Liver (tissue), 9 donors: Measurements from ENCODE around the gene RAB11FIP3. TPM values are rescaled to one million over a fixed set of nuclear protein-coding genes. Genes with fewer than 3 reads are reported as not detected.
A peak's percentile ranks its signal among the peaks of the same experiment; 100 is the strongest.

Experiments
- DNase-seq: peaks from one replicate; pipeline ENCODE4 v3.0.0-alpha.2; 2017; ENCODE audit warnings: low spot score
- H3K27ac ChIP-seq, 2 donors: one replicate each; pipeline ENCODE4 v1.7.0; 2013; ENCODE audit warnings: inconsistent platforms in 2 of 2, low read length in 2 of 2, control low read depth in 1 of 2, low read depth in 1 of 2, mild to moderate bottlenecking in 1 of 2
- H3K27me3 ChIP-seq, 4 donors: one replicate each; pipeline versions ENCODE4 v1.6.1 to v1.7.0; 2013; ENCODE audit warnings: low read length in 3 of 4, inconsistent platforms in 1 of 4, mild to moderate bottlenecking in 1 of 4, moderate library complexity in 1 of 4; ENCODE audit not compliant: control insufficient read depth in 4 of 4, insufficient read depth in 4 of 4
- H3K36me3 ChIP-seq, 4 donors: one replicate each; pipeline versions ENCODE4 v1.6.1 to v1.7.0; 2013; ENCODE audit warnings: low read length in 3 of 4, mild to moderate bottlenecking in 3 of 4, low read depth in 1 of 4, moderate library complexity in 1 of 4; ENCODE audit not compliant: control insufficient read depth in 4 of 4, insufficient read depth in 3 of 4
- H3K4me1 ChIP-seq, 4 donors: one replicate each; pipeline versions ENCODE4 v1.6.1 to v1.7.0; 2013; ENCODE audit warnings: low read length in 3 of 4, mild to moderate bottlenecking in 3 of 4, moderate library complexity in 1 of 4; ENCODE audit not compliant: control insufficient read depth in 4 of 4, insufficient read depth in 4 of 4
- H3K4me3 ChIP-seq, 3 donors: one replicate each; pipeline versions ENCODE4 v1.6.1 to v1.7.0; 2013; ENCODE audit warnings: low read length in 3 of 3, control low read depth in 1 of 3, low read depth in 1 of 3, mild to moderate bottlenecking in 1 of 3
- H3K9ac ChIP-seq, 2 donors: one replicate each; pipeline ENCODE4 v1.7.0; 2013; ENCODE audit warnings: low read length in 2 of 2, mild to moderate bottlenecking in 2 of 2, moderate library complexity in 2 of 2, control low read depth in 1 of 2, low read depth in 1 of 2
- H3K9me3 ChIP-seq, 4 donors: one replicate each; pipeline versions ENCODE4 v1.6.1 to v1.7.0; 2013; ENCODE audit warnings: low read length in 3 of 4; ENCODE audit not compliant: control insufficient read depth in 4 of 4
- EGR1 ChIP-seq, 2 donors: IDR thresholded peaks; 2 replicates each; pipeline ENCODE4 v1.6.1; 2016 to 2018; ENCODE audit warnings: antibody characterized with exemption in 2 of 2, low read depth in 2 of 2
- FOXA1 ChIP-seq: IDR thresholded peaks from 2 replicates; pipeline ENCODE4 v1.6.1; 2016; ENCODE audit warnings: antibody characterized with exemption
- FOXA2 ChIP-seq: IDR thresholded peaks from 2 replicates; pipeline ENCODE4 v1.6.1; 2016; ENCODE audit warnings: antibody characterized with exemption
- GABPA ChIP-seq, 2 donors: IDR thresholded peaks in 1 of 2; conservative IDR thresholded peaks in 1 of 2; 2 replicates each; pipeline ENCODE4 v1.6.1; 2016; ENCODE audit warnings: antibody characterized with exemption in 2 of 2, mild to moderate bottlenecking in 1 of 2, moderate library complexity in 1 of 2
- HNF4A ChIP-seq, 2 donors: conservative IDR thresholded peaks; 2 replicates each; pipeline ENCODE4 v1.6.1; 2016; ENCODE audit warnings: antibody characterized with exemption in 2 of 2, mild to moderate bottlenecking in 2 of 2
- HNF4G ChIP-seq: IDR thresholded peaks from 2 replicates; pipeline ENCODE4 v1.6.1; 2016; ENCODE audit warnings: antibody characterized with exemption
- JUND ChIP-seq, 2 donors: IDR thresholded peaks; 2 replicates each; pipeline ENCODE4 v1.6.1; 2016; ENCODE audit warnings: antibody characterized with exemption in 2 of 2
- NR2F2 ChIP-seq: IDR thresholded peaks from 2 replicates; pipeline ENCODE4 v1.6.1; 2016; ENCODE audit warnings: antibody characterized with exemption
- RAD21 ChIP-seq, 2 donors: IDR thresholded peaks; 2 replicates each; pipeline ENCODE4 v1.6.1; 2016; ENCODE audit warnings: antibody characterized with exemption in 2 of 2, mild to moderate bottlenecking in 2 of 2
- RXRA ChIP-seq, 2 donors: IDR thresholded peaks; 2 replicates each; pipeline ENCODE4 v1.6.1; 2017 to 2018; ENCODE audit warnings: antibody characterized with exemption in 2 of 2, mild to moderate bottlenecking in 1 of 2
- SP1 ChIP-seq: IDR thresholded peaks from 2 replicates; pipeline ENCODE4 v1.6.1; 2018; ENCODE audit warnings: antibody characterized with exemption, mild to moderate bottlenecking
- TAF1 ChIP-seq: conservative IDR thresholded peaks from 2 replicates; pipeline ENCODE4 v1.6.1; 2016; ENCODE audit warnings: antibody characterized with exemption, mild to moderate bottlenecking
- YY1 ChIP-seq: IDR thresholded peaks from 2 replicates; pipeline ENCODE4 v1.6.1; 2016; ENCODE audit warnings: antibody characterized with exemption, mild to moderate bottlenecking
- WGBS: extraction: QIAGEN DNeasy Blood & Tissue Kit; methylation state at CpG from one replicate; pipeline ENCODE4 v1.1.7; 2013; 5-methylcytosine and 5-hydroxymethylcytosine counted together
- polyA plus RNA-seq, 2 donors: library from polyadenylated mRNA; stranded (reverse) in 1 of 2; unstranded in 1 of 2; fragments of 200-250 nt in 1 of 2; fragments of >200 nt in 1 of 2; fragmentation: Nextera tagmentation in 1 of 2; extraction: Ambion mirVana in 1 of 2; gene quantifications; one replicate each; pipeline versions ENCODE4 v1.2.1 to v1.2.3, GENCODE V29; 2013 to 2015
- total RNA-seq, 2 donors: library from RNA; depleted of rRNA; stranded (reverse); fragments of >200 nt; gene quantifications; one replicate each; pipeline ENCODE4 v1.2.3, GENCODE V29; 2014
- TF ChIP-seq, protein P1 (sequence below): IDR thresholded peaks from 2 replicates; pipeline ENCODE4 v1.6.1; 2016; ENCODE audit warnings: antibody characterized with exemption
- TF ChIP-seq, protein P2 (sequence below): IDR thresholded peaks from 2 replicates; pipeline ENCODE4 v1.6.1; 2016; ENCODE audit warnings: antibody characterized with exemption
- TF ChIP-seq, protein P3 (sequence below): IDR thresholded peaks from 2 replicates; pipeline ENCODE4 v1.6.1; 2016; ENCODE audit warnings: antibody characterized with exemption
- TF ChIP-seq, protein P4 (sequence below): fragments of 150-350 bp; IDR thresholded peaks from 2 replicates; pipeline ENCODE4 v1.5.1; 2017; ENCODE audit warnings: improper control_type of control experiment, low read depth, low read length; ENCODE audit not compliant: missing input control
- TF ChIP-seq, protein P5 (sequence below): IDR thresholded peaks from 2 replicates; pipeline ENCODE4 v1.6.1; 2016; ENCODE audit warnings: antibody characterized with exemption, mild to moderate bottlenecking
- donor health status: healthy.
- donor health status: healthy.
- donor health status: healthy.
- donor health status: healthy.
- donor health status: healthy.

The RAB11FIP3 gene
- total and polyA plus RNA-seq, 4 donors, result 3.5 to 29.4 (median 15.7) TPM

DNA sequence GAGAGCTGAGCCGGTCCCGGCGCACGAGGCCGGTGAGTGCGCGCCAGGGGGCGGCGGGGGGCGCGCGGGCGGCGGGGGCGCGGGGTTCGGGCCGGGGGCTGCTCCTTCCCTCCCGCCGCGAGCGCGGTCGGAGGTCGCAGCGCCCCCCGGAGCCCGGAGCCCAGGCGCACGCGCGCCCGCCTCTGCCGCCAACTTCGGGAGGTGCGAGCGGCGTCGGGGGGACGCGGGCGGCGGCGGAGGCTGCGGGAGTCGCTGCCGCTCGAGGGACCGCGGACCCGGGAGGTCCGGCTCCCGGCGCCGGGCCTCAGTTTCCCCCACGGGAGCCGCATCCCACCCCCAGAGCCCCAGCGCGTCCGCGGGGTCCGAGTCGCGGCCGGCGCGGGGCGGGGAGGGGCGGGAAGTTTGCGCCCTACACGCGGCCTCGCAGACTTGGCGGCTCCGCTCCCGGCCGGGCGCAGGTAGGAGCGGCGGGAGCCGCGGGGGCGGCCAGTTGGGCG, 134.8 kb downstream of the RAB11FIP3 start, which contains the start of gene PRR35:
TSS of gene PRR35 (plus strand) at position 191 of the 497 bp plus-strand sequence. CDS start 2,901 bp downstream, outside the sequence.
- 3% methylated on average over 84 of the region's 84 CpGs for WGBS
- H3K27me3 ChIP-seq, result peaks cover 0 to 5% (median under 1%) of the 10 kb centered on the region in 4 donors

More for the DNA sequence above, 134.8 kb downstream of the RAB11FIP3 start, which contains the start of gene PRR35:
- no peak within 1 kb of the TSS for H3K9ac ChIP-seq
- H3K9me3 ChIP-seq, result no peaks in the 10 kb centered on the region
- H3K4me1 ChIP-seq, result peaks cover 3 to 20% (median 8%) of the 10 kb centered on the region in 4 donors
- no peaks in the 10 kb centered on the region for H3K36me3 ChIP-seq
- peak within 1 kb of the TSS in 1 of 3 donors; percentile 29 for H3K4me3 ChIP-seq
- no peak within 1 kb of the TSS for H3K27ac ChIP-seq
- no peak for DNase-seq
- TF ChIP-seq HNF4G (no peak), JUND (IDR thresholded peaks at IDR 0.05) (no peak), FOXA2 (no peak), SP1 (no peak), RAD21 (IDR thresholded peaks at IDR 0.05) (no peak), TAF1 (no peak), HNF4A (conservative IDR thresholded peaks at IDR 0.05) (no peak), GABPA (IDR thresholded peaks at IDR 0.05 in 1 of 2, conservative IDR thresholded peaks at IDR 0.05 in 1 of 2) (no peak), FOXA1 (no peak), EGR1 (IDR thresholded peaks at IDR 0.05; ENCODE audit: low read depth in 2 of 2) (no peak), YY1 (no peak), NR2F2 (no peak), RXRA (IDR thresholded peaks at IDR 0.05) (no peak)
- TF ChIP-seq, protein P1, sequence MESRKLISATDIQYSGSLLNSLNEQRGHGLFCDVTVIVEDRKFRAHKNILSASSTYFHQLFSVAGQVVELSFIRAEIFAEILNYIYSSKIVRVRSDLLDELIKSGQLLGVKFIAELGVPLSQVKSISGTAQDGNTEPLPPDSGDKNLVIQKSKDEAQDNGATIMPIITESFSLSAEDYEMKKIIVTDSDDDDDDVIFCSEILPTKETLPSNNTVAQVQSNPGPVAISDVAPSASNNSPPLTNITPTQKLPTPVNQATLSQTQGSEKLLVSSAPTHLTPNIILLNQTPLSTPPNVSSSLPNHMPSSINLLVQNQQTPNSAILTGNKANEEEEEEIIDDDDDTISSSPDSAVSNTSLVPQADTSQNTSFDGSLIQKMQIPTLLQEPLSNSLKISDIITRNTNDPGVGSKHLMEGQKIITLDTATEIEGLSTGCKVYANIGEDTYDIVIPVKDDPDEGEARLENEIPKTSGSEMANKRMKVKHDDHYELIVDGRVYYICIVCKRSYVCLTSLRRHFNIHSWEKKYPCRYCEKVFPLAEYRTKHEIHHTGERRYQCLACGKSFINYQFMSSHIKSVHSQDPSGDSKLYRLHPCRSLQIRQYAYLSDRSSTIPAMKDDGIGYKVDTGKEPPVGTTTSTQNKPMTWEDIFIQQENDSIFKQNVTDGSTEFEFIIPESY, result no peak
- TF ChIP-seq, protein P2, sequence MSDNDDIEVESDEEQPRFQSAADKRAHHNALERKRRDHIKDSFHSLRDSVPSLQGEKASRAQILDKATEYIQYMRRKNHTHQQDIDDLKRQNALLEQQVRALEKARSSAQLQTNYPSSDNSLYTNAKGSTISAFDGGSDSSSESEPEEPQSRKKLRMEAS, result no peak
- TF ChIP-seq, protein P3, sequence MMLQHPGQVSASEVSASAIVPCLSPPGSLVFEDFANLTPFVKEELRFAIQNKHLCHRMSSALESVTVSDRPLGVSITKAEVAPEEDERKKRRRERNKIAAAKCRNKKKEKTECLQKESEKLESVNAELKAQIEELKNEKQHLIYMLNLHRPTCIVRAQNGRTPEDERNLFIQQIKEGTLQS, result no peak
- TF ChIP-seq, protein P4, sequence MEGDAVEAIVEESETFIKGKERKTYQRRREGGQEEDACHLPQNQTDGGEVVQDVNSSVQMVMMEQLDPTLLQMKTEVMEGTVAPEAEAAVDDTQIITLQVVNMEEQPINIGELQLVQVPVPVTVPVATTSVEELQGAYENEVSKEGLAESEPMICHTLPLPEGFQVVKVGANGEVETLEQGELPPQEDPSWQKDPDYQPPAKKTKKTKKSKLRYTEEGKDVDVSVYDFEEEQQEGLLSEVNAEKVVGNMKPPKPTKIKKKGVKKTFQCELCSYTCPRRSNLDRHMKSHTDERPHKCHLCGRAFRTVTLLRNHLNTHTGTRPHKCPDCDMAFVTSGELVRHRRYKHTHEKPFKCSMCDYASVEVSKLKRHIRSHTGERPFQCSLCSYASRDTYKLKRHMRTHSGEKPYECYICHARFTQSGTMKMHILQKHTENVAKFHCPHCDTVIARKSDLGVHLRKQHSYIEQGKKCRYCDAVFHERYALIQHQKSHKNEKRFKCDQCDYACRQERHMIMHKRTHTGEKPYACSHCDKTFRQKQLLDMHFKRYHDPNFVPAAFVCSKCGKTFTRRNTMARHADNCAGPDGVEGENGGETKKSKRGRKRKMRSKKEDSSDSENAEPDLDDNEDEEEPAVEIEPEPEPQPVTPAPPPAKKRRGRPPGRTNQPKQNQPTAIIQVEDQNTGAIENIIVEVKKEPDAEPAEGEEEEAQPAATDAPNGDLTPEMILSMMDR, result no peak
- TF ChIP-seq, protein P5, sequence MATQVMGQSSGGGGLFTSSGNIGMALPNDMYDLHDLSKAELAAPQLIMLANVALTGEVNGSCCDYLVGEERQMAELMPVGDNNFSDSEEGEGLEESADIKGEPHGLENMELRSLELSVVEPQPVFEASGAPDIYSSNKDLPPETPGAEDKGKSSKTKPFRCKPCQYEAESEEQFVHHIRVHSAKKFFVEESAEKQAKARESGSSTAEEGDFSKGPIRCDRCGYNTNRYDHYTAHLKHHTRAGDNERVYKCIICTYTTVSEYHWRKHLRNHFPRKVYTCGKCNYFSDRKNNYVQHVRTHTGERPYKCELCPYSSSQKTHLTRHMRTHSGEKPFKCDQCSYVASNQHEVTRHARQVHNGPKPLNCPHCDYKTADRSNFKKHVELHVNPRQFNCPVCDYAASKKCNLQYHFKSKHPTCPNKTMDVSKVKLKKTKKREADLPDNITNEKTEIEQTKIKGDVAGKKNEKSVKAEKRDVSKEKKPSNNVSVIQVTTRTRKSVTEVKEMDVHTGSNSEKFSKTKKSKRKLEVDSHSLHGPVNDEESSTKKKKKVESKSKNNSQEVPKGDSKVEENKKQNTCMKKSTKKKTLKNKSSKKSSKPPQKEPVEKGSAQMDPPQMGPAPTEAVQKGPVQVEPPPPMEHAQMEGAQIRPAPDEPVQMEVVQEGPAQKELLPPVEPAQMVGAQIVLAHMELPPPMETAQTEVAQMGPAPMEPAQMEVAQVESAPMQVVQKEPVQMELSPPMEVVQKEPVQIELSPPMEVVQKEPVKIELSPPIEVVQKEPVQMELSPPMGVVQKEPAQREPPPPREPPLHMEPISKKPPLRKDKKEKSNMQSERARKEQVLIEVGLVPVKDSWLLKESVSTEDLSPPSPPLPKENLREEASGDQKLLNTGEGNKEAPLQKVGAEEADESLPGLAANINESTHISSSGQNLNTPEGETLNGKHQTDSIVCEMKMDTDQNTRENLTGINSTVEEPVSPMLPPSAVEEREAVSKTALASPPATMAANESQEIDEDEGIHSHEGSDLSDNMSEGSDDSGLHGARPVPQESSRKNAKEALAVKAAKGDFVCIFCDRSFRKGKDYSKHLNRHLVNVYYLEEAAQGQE, result no peak
